Astrocyte (in vitro differentiated cells and primary cell): ENCODE results near the gene RAB11FIP3. TPM values are rescaled to one million over a fixed set of nuclear protein-coding genes. Genes with fewer than 3 reads are reported as not detected.

Source experiments
- DNase-seq: peaks from one replicate; pipeline ENCODE4 v3.0.0-alpha.2; 2010; ENCODE audit warnings: low read depth
- FAIRE-seq: peaks from 2 replicates; lab custom pipeline; 2011; peaks lifted over from hg19 to GRCh38; lab: Jason Lieb, UNC
- H2AFZ ChIP-seq: 2 replicates; pipeline ENCODE4 v1.6.0; 2012; ENCODE audit warnings: low read depth, low read length, inconsistent platforms
- H3K27ac ChIP-seq: 2 replicates; pipeline ENCODE4 v1.5.1; 2011; ENCODE audit warnings: low read depth, low read length, inconsistent platforms
- H3K27me3 ChIP-seq: 2 replicates; pipeline ENCODE4 v1.6.0; 2011; ENCODE audit warnings: low read length, inconsistent platforms; ENCODE audit not compliant: insufficient read depth
- H3K36me3 ChIP-seq: 2 replicates; pipeline ENCODE4 v1.5.1; 2011; ENCODE audit warnings: low read length, inconsistent platforms; ENCODE audit not compliant: insufficient read depth
- H3K4me1 ChIP-seq: 2 replicates; pipeline ENCODE4 v1.5.1; 2011; ENCODE audit warnings: low read length, inconsistent platforms; ENCODE audit not compliant: insufficient read depth
- H3K4me2 ChIP-seq: 2 replicates; pipeline ENCODE4 v1.6.0; 2012; ENCODE audit warnings: low read length, inconsistent platforms
- H3K4me3 ChIP-seq: 2 replicates; pipeline ENCODE4 v1.5.1; 2011; ENCODE audit warnings: low read depth, mild to moderate bottlenecking, low read length, inconsistent platforms; ENCODE audit not compliant: insufficient read depth
- H3K79me2 ChIP-seq: 2 replicates; pipeline ENCODE4 v1.6.0; 2012; ENCODE audit warnings: mild to moderate bottlenecking, low read length, inconsistent platforms; ENCODE audit not compliant: insufficient read depth
- H3K9ac ChIP-seq: 2 replicates; pipeline ENCODE4 v1.6.0; 2012; ENCODE audit warnings: mild to moderate bottlenecking, low read length, inconsistent platforms
- H3K9me3 ChIP-seq: 2 replicates; pipeline ENCODE4 v1.5.1; 2012; ENCODE audit warnings: low read depth, mild to moderate bottlenecking, low read length, inconsistent platforms; ENCODE audit not compliant: insufficient read depth
- H4K20me1 ChIP-seq: 2 replicates; pipeline ENCODE4 v1.6.0; 2012; ENCODE audit warnings: low read length, inconsistent platforms; ENCODE audit not compliant: insufficient read depth
- H3K27ac Mint-ChIP-seq: one replicate; pipeline ENCODE4 v1.8.0; 2021; ENCODE audit warnings: mild to moderate bottlenecking, mixed read lengths; ENCODE audit not compliant: unreplicated experiment
- H3K27me3 Mint-ChIP-seq: one replicate; pipeline ENCODE4 v1.8.0; 2021; ENCODE audit warnings: low read depth, mixed read lengths; ENCODE audit not compliant: unreplicated experiment
- H3K36me3 Mint-ChIP-seq: one replicate; pipeline ENCODE4 v1.8.0; 2021; ENCODE audit warnings: low read depth, mixed read lengths; ENCODE audit not compliant: unreplicated experiment
- H3K4me1 Mint-ChIP-seq: one replicate; pipeline ENCODE4 v1.8.0; 2021; ENCODE audit warnings: low read depth, mixed read lengths; ENCODE audit not compliant: unreplicated experiment
- H3K4me3 Mint-ChIP-seq: one replicate; pipeline ENCODE4 v1.8.0; 2021; ENCODE audit warnings: mild to moderate bottlenecking, moderate library complexity, mixed read lengths; ENCODE audit not compliant: unreplicated experiment
- H3K9me3 Mint-ChIP-seq: one replicate; pipeline ENCODE4 v1.8.0; 2021; ENCODE audit warnings: mild to moderate bottlenecking, mixed read lengths; ENCODE audit not compliant: unreplicated experiment
- EZH2 ChIP-seq: IDR thresholded peaks from 2 replicates; pipeline ENCODE4 v1.6.1; 2012; ENCODE audit warnings: mild to moderate bottlenecking, low read length, inconsistent platforms; ENCODE audit not compliant: insufficient read depth
- total RNA-seq: library from RNA; stranded (reverse); gene quantifications from 2 replicates; pipeline ENCODE4 v1.2.1, GENCODE V29; 2021
- TF ChIP-seq, protein P1 (sequence below): IDR thresholded peaks from 2 replicates; pipeline ENCODE4 v1.5.1; 2011; ENCODE audit warnings: low read depth, mild to moderate bottlenecking, inconsistent platforms, low read length, moderate library complexity; ENCODE audit not compliant: insufficient read depth

The RAB11FIP3 gene
- total RNA-seq, 1 donor from 2014 or later: 21.2 TPM

DNA sequence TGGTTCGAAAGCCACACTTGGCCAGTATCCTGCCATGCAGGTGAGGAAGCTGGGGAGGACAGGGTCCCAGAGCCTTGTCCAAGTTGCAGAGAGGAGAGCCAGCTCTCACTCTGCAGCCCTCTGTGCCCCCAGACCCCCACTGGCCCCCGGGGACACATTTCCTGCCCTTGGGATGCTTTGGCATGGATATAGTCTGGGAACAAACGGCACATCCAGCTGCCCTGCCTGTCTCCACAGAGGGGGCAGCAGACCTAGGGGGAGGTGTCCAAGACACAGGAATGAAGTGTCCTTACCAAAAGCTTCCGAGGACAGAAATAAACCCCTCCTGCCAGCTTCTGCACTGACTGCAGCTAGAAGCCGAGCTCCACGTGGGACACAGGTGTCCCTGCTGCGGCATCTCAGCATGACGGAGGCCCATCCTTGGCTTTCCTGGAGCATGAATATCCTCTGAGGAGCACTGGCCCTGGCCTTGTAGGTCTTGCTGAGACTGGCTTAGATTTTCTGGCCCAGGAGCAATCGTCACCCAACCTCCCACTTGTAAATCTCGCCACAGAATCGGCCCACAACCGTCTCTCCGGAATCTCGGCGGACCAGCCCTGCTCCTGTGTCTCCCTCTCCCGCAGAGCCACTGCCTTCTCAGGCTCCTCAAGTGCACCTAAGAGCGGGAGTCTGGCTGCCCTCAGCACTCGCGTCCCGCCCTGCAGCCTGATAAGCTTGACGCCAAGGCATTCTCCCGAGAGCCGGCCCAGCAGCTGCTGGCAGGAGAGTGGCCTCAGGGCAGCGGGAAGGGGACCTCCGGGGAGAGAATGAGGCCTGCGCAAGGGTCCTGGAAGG is 100.9 kb downstream of the RAB11FIP3 start:
- Histone ChIP-seq H2AFZ (peak overlapping the region; percentile 71), H3K27me3 (no peaks in the 10 kb centered on the region), H3K27ac (peak overlapping the region; percentile 95), H4K20me1 (peaks cover 62% of the 10 kb centered on the region), H3K9me3 (no peaks in the 10 kb centered on the region), H3K4me1 (peaks cover 37% of the 10 kb centered on the region), H3K4me3 (peak overlapping the region; percentile 77), H3K9ac (peak overlapping the region; percentile 95), H3K36me3 (no peaks in the 10 kb centered on the region), H3K4me2 (peak overlapping the region; percentile 89), H3K79me2 (peaks cover 67% of the 10 kb centered on the region)
- DNase-seq (peak; percentile 26), FAIRE-seq (no peak)
- no peaks in the 10 kb centered on the region for H3K9me3 Mint-ChIP-seq
- peaks cover 15% of the 10 kb centered on the region for H3K4me1 Mint-ChIP-seq
- TF ChIP-seq EZH2: no peak
- TF ChIP-seq, protein P1, sequence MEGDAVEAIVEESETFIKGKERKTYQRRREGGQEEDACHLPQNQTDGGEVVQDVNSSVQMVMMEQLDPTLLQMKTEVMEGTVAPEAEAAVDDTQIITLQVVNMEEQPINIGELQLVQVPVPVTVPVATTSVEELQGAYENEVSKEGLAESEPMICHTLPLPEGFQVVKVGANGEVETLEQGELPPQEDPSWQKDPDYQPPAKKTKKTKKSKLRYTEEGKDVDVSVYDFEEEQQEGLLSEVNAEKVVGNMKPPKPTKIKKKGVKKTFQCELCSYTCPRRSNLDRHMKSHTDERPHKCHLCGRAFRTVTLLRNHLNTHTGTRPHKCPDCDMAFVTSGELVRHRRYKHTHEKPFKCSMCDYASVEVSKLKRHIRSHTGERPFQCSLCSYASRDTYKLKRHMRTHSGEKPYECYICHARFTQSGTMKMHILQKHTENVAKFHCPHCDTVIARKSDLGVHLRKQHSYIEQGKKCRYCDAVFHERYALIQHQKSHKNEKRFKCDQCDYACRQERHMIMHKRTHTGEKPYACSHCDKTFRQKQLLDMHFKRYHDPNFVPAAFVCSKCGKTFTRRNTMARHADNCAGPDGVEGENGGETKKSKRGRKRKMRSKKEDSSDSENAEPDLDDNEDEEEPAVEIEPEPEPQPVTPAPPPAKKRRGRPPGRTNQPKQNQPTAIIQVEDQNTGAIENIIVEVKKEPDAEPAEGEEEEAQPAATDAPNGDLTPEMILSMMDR: no peak
- H3K4me3 Mint-ChIP-seq: peak overlapping the region; percentile 94
- H3K36me3 Mint-ChIP-seq: peaks cover 3% of the 10 kb centered on the region
- peak overlapping the region; percentile 86 for H3K27ac Mint-ChIP-seq
- H3K27me3 Mint-ChIP-seq: no peaks in the 10 kb centered on the region

DNA sequence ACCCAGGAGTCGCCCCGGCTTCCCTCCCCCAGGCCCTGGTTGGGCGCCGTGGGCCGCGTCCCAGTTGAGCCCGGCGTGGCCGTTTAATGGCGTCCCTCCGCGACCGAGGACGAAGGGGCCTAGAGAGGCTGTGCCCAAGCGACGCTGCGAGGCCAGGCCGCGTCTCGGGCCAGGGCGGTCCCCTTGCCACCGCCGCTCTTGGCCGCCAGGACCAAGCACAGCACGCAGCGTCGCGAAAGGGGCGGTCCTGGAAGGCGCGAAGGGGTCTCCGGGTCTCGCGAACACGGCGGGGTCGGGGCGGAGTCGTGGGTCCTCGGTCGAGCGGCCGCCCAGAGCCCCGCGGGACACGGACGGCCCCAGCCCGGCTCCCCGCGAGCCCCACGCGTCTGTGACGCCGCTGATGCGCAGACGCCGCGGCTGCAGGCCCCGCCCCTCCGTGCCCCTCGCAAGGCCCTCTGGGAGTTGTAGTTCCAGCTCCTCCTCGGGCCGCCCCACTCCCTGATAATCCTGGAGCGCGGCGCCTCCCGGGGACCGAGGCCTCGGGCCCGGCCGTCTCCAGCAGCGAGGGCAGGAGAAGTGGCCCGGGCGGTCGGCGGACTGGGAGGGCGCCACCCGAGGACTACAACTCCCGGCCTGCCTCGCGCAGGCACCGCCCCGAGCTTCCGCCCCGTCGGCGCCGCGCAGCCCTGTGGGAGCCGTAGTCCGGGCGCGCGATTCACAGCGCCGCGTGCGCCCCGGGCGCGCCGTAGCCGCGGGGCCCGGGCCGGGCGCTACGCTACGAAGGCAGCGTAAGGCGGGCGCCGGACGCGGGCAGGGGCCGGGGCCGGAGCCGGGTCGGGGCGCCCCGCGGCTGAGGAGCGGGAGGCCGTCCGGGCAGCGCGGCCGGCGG is 101.8 kb downstream of the RAB11FIP3 start, which contains the start of gene CAPN15:
Gene CAPN15, plus strand, starts transcription at position 698 of the 889 bp plus-strand sequence. CDS start 19,127 bp downstream, outside the sequence.
- H4K20me1 ChIP-seq: peaks cover 70% of the 10 kb centered on the region
- peak within 1 kb of the TSS; percentile 95 for H3K27ac ChIP-seq
- H3K79me2 ChIP-seq: peaks cover 75% of the 10 kb centered on the region

More for the DNA sequence above, 101.8 kb downstream of the RAB11FIP3 start, which contains the start of gene CAPN15:
- H3K27me3 ChIP-seq: no peaks in the 10 kb centered on the region
- no peaks in the 10 kb centered on the region for H3K9me3 ChIP-seq
- TF ChIP-seq, protein P1: no peak
- TF ChIP-seq EZH2: no peak
- peaks cover 37% of the 10 kb centered on the region for H3K4me1 ChIP-seq
- Mint-ChIP-seq H3K27me3 (no peaks in the 10 kb centered on the region), H3K4me1 (peaks cover 15% of the 10 kb centered on the region), H3K9me3 (no peaks in the 10 kb centered on the region), H3K27ac (peak within 1 kb of the TSS; percentile 86), H3K4me3 (peak within 1 kb of the TSS; percentile 94), H3K36me3 (peaks cover 3% of the 10 kb centered on the region)
- no peaks in the 10 kb centered on the region for H3K36me3 ChIP-seq
- H3K9ac ChIP-seq: peak within 1 kb of the TSS; percentile 95
- FAIRE-seq: no peak
- peak within 1 kb of the TSS; percentile 89 for H3K4me2 ChIP-seq
- DNase-seq: peak; percentile 67
- peak within 1 kb of the TSS; percentile 71 for H2AFZ ChIP-seq
- H3K4me3 ChIP-seq: peak within 1 kb of the TSS; percentile 77
